Measurements from ENCODE around the gene FTSJ1.

GRCh38 chrX:48470110-48470832 is 5.7 kb upstream of the FTSJ1 start, which contains the start of gene SLC38A5:
- TF ChIP-seq CTCF (IDR thresholded peaks at IDR 0.05) (no peak), POLR2A (IDR thresholded peaks at IDR 0.05) (no peak)
